Measurements from ENCODE around the gene KIF21B.

DNA sequence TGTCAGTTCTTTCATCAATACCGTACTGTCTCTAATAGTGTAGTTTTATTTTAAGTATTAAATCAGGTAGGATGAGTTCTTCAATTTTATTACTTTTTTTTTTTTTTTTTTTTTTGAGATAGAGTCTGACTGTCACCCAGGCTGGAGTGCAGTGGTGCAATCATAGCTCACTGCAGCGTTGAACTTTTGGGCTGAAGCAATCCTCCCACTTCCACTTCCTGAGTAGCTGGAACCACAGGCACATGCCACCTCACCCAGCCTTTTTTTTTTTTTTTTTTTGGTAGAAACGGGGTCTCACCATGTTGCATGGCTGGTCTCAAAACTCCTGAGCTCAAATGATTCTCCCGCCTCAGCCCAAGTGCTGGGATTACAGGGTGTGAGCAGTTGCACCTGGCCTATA, 84.6 kb downstream of the KIF21B start:
- TF ChIP-seq, protein P1, sequence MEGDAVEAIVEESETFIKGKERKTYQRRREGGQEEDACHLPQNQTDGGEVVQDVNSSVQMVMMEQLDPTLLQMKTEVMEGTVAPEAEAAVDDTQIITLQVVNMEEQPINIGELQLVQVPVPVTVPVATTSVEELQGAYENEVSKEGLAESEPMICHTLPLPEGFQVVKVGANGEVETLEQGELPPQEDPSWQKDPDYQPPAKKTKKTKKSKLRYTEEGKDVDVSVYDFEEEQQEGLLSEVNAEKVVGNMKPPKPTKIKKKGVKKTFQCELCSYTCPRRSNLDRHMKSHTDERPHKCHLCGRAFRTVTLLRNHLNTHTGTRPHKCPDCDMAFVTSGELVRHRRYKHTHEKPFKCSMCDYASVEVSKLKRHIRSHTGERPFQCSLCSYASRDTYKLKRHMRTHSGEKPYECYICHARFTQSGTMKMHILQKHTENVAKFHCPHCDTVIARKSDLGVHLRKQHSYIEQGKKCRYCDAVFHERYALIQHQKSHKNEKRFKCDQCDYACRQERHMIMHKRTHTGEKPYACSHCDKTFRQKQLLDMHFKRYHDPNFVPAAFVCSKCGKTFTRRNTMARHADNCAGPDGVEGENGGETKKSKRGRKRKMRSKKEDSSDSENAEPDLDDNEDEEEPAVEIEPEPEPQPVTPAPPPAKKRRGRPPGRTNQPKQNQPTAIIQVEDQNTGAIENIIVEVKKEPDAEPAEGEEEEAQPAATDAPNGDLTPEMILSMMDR (IDR thresholded peaks at IDR 0.05) = no peak
- TF ChIP-seq POLR2A (IDR thresholded peaks at IDR 0.05) = no peak
